HepG2 (cell line): Measurements from ENCODE around the gene FOXA3. TPM values are rescaled to one million over a fixed set of nuclear protein-coding genes. Genes with fewer than 3 reads are reported as not detected.

Experiments
- ATRX ChIP-seq: sonication (generic); formaldehyde crosslinking; IDR thresholded peaks from 2 replicates; pipeline ENCODE4 v1.4.0; 2020; ENCODE audit warnings: missing genetic modification reagents, borderline replicate concordance
- CENPBD1 ChIP-seq: sonication (generic); formaldehyde crosslinking; IDR thresholded peaks from 2 replicates; pipeline ENCODE4 v1.8.0; 2022; ENCODE audit warnings: missing genetic modification reagents, low read depth, mild to moderate bottlenecking, borderline replicate concordance
- CSRNP1 ChIP-seq: sonication (generic); formaldehyde crosslinking; IDR thresholded peaks from 2 replicates; pipeline ENCODE4 v1.8.1; 2023; ENCODE audit warnings: mild to moderate bottlenecking, missing genetic modification reagents
- GABPB1 ChIP-seq: IDR thresholded peaks from 2 replicates; pipeline ENCODE4 v1.6.1; 2016; ENCODE audit warnings: mild to moderate bottlenecking, missing genetic modification reagents, moderate library complexity, missing compliant biosample characterization
- KDM2A ChIP-seq: sonication (generic); formaldehyde crosslinking; IDR thresholded peaks from 2 replicates; pipeline ENCODE4 v1.4.0; 2020; ENCODE audit warnings: low read depth, missing genetic modification reagents, borderline replicate concordance
- KLF16 ChIP-seq, 2 experiments: sonication (generic) in 1 of 2; formaldehyde crosslinking in 1 of 2; IDR thresholded peaks; 2 replicates each; pipeline versions ENCODE4 v1.6.1 to v1.8.0; 2016 to 2023; ENCODE audit warnings: missing genetic modification reagents in 2 of 2, missing compliant biosample characterization in 1 of 2
- MAX ChIP-seq: IDR thresholded peaks from 2 replicates; pipeline ENCODE4 v1.6.1; 2012; ENCODE audit warnings: inconsistent platforms
- MIXL1 ChIP-seq: IDR thresholded peaks from 2 replicates; pipeline ENCODE4 v1.6.1; 2016
- NFIB ChIP-seq: sonication (generic); formaldehyde crosslinking; IDR thresholded peaks from 2 replicates; pipeline ENCODE4 v1.9.0; 2021; ENCODE audit warnings: missing genetic modification reagents, mild to moderate bottlenecking, borderline replicate concordance
- NFKBIZ ChIP-seq: IDR thresholded peaks from 2 replicates; pipeline ENCODE4 v1.6.1; 2018; ENCODE audit warnings: missing genetic modification reagents, missing compliant biosample characterization
- RERE ChIP-seq: IDR thresholded peaks from 2 replicates; pipeline ENCODE4 v1.6.1; 2016; ENCODE audit warnings: low read depth, missing genetic modification reagents, missing compliant biosample characterization
- SIN3B ChIP-seq: fragments of 150-350 bp; IDR thresholded peaks from 2 replicates; pipeline ENCODE4 v1.6.1; 2014; ENCODE audit warnings: low read length
- SNAI1 ChIP-seq: sonication (generic); formaldehyde crosslinking; IDR thresholded peaks from 2 replicates; pipeline ENCODE4 v1.5.0; 2020; ENCODE audit warnings: mild to moderate bottlenecking, missing genetic modification reagents, borderline replicate concordance
- SP5 ChIP-seq: IDR thresholded peaks from 2 replicates; pipeline ENCODE4 v1.6.1; 2016; ENCODE audit warnings: low read depth, borderline replicate concordance
- TOPORS ChIP-seq: sonication (generic); formaldehyde crosslinking; IDR thresholded peaks from 2 replicates; pipeline ENCODE4 v1.8.0; 2023; ENCODE audit warnings: mild to moderate bottlenecking, missing genetic modification reagents
- ZC3H13 ChIP-seq: sonication (generic); formaldehyde crosslinking; IDR thresholded peaks from 2 replicates; pipeline ENCODE4 v1.8.1; 2023; ENCODE audit warnings: mild to moderate bottlenecking, missing genetic modification reagents, moderate library complexity
- ZNF225 ChIP-seq: sonication (generic); formaldehyde crosslinking; IDR thresholded peaks from 2 replicates; pipeline ENCODE4 v1.4.0; 2020; ENCODE audit warnings: mild to moderate bottlenecking, missing genetic modification reagents
- ZNF264 ChIP-seq: sonication (generic); formaldehyde crosslinking; IDR thresholded peaks from 2 replicates; pipeline ENCODE4 v1.4.0; 2020; ENCODE audit warnings: missing genetic modification reagents
- ZNF451 ChIP-seq: sonication (generic); formaldehyde crosslinking; IDR thresholded peaks from 2 replicates; pipeline ENCODE4 v1.5.0; 2020; ENCODE audit warnings: mild to moderate bottlenecking, missing genetic modification reagents
- ZNF580 ChIP-seq: IDR thresholded peaks from 2 replicates; pipeline ENCODE4 v1.6.1; 2016; ENCODE audit warnings: low read depth, borderline replicate concordance
- ZNF652 ChIP-seq: IDR thresholded peaks from 2 replicates; pipeline ENCODE4 v1.6.1; 2016; ENCODE audit warnings: low read depth, borderline replicate concordance
- ZNF777 ChIP-seq: sonication (generic); formaldehyde crosslinking; IDR thresholded peaks from 2 replicates; pipeline ENCODE4 v1.4.0; 2020; ENCODE audit warnings: missing genetic modification reagents
- polyA plus RNA-seq, 8 experiments: library from polyadenylated mRNA; depleted of rRNA in 3 of 8; stranded (reverse) in 7 of 8; unstranded in 1 of 8; fragments of >200 nt; fragmentation: Illumina TruSeq in 4 of 8; extraction: Trizol in 4 of 8; gene quantifications; 2 replicates each; pipeline versions ENCODE4 v1.2.1 to v1.2.3, GENCODE V29; 2011 to 2016; ENCODE audit warnings: low read depth in 4 of 8, missing spikeins in 1 of 8, mixed read lengths in 1 of 8; ENCODE audit not compliant: insufficient read depth in 1 of 8
- total RNA-seq, 5 experiments: library from RNA; depleted of rRNA; stranded (reverse); fragments of >200 nt; fragmentation: Illumina TruSeq; extraction: Trizol; gene quantifications; 2 replicates each; pipeline ENCODE4 v1.2.3, GENCODE V29; 2016; ENCODE audit warnings: low read depth in 1 of 5

Gene FOXA3
- total and polyA plus RNA-seq, 2 of the 13 experiments (the other 11 are each of a cell fraction or from before 2014, with no cell fraction given), result 29.8 to 47.6 TPM

GRCh38 chr19:45902651-45903625 lies 38.8 kb downstream of the FOXA3 start (continued):
- TF ChIP-seq CENPBD1 (CRISPR knock-in tag), result no peak
- TF ChIP-seq NFKBIZ (CRISPR knock-in tag), result 0 out of 2 replicates have a peak, but pooled peaks have one; percentile 28
- TF ChIP-seq KDM2A (CRISPR knock-in tag), result peak; percentile 39; the same call in 1 of the 2 replicates
- TF ChIP-seq GABPB1 (CRISPR knock-in tag), result peak; percentile 70; the same call in 1 of the 2 replicates
- peak; percentile 50; the same call in 1 of the 2 replicates for TF ChIP-seq ZNF580 (CRISPR knock-in tag)
- no peak for TF ChIP-seq SP5 (CRISPR knock-in tag)
- no peak for TF ChIP-seq RERE (CRISPR knock-in tag)
- TF ChIP-seq MAX, result peak; percentile 55; the same call in 1 of the 2 replicates
- TF ChIP-seq ZNF777, result 0 out of 2 replicates have a peak, but pooled peaks have one; percentile 28
- TF ChIP-seq ZNF264 (CRISPR knock-in tag), result no peak
- TF ChIP-seq ZNF652 (CRISPR knock-in tag), result no peak
- TF ChIP-seq SNAI1, result no peak
- no peak for TF ChIP-seq NFIB (CRISPR knock-in tag)
- no peak for TF ChIP-seq TOPORS (CRISPR knock-in tag)
- TF ChIP-seq KLF16 (CRISPR knock-in tag; IDR thresholded peaks at IDR 0.05), result 0 out of 4 replicates have a peak, but pooled peaks of 1 of the 2 experiments have one; percentile 12
- peak; percentile 44; the same call in 1 of the 2 replicates for TF ChIP-seq ZNF225 (CRISPR knock-in tag)
- TF ChIP-seq SIN3B, result no peak
- no peak for TF ChIP-seq ZNF451
- no peak for TF ChIP-seq ZC3H13 (CRISPR knock-in tag)
- no peak; the same call in 1 of the 2 replicates for TF ChIP-seq CSRNP1 (CRISPR knock-in tag)
- no peak for TF ChIP-seq MIXL1 (CRISPR knock-in tag)
- TF ChIP-seq ATRX (CRISPR knock-in tag), result no peak
